Kidney tubule cell (primary cell): Measurements from ENCODE around the gene FGF14.
A peak's percentile ranks its signal among the peaks of the same experiment; 100 is the strongest.
"Not testable (repeated sequence)": the region's sequence is repeated elsewhere in the genome, so short reads cannot be mapped to it uniquely, and the experiment has no call there.

Experiments
- DNase-seq: peaks from one replicate; pipeline ENCODE4 v3.0.0-alpha.2; 2018; ENCODE audit warnings: low spot score

The FGF14 gene

GRCh38 chr13:102195566-102196462 lies 206.0 kb downstream of the FGF14 start:
- DNase-seq = no peak

- no peak for DNase-seq
Measured at GRCh38 chr13:102192858-102193257, 209.0 kb downstream of the FGF14 start.

DNA sequence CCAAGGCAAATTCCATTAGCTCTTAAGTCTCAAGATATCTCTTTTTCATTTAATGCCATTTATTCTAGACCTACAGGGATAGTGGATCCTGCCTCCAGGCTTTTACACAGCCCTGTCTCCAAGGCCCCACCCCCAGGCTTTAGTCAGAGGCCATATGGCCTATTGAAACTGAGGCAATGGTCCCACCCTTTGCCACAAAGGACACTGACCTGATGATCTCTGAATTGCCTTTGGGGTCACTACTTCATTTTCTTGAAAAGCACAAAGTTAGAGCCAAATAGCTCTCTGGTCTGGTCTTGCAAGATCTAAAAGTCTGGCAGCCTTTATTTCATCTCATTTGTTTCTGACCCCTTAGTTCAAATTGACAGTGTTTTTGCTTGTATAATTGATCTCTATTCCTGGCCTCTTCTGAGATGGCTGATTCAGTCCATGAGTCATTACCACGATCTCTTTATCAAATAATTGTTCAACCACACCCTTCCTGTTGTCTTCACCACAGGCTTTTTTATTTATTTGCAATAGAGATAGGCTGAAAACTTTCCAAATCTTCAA lies 209.8 kb downstream of the FGF14 start:
- peak; percentile 39 for DNase-seq

DNA sequence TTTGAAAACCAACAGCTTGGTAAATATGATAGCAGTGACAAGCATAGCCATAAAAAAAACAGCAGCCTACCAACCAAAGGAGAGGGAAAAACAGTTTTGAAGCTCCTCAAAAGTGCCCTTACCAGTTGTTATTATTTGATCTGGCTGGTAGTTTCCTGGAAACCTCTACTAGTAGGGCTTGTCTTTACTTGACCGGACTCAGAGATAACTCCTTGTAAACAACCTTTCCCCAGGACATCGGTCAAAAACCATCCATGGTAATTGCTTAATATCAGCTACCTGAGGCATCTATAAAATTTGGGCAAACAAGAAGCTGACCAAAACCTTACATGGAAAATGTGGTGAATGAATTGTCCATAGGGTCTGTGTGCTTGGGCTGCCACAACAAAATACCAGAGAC lies 210.9 kb downstream of the FGF14 start:
- DNase-seq = no peak

DNA sequence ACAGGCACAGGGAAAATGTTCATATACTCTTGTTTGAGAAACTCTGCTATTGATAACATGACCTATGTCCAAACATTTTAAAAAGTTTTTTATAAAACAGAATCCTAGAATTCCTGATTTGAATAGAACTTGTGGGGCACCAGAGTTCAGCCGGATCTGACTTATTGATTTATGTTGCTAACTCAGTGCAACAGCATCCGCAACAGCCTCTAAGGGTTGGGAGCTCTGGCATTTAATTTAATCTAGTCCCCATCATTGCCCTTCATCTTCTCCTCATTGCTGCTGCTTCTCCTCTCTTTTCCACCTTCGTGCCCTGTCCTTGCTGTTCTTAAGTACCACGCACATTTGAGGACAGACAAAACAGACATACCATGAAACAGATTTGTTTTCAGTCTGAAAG lies 214.5 kb downstream of the FGF14 start:
- no peak for DNase-seq

GRCh38 chr13:102185375-102185984 lies 216.4 kb downstream of the FGF14 start:
- DNase-seq = no peak

GRCh38 chr13:102183509-102184182 lies 218.2 kb downstream of the FGF14 start:
- DNase-seq = peak; percentile 8

DNA sequence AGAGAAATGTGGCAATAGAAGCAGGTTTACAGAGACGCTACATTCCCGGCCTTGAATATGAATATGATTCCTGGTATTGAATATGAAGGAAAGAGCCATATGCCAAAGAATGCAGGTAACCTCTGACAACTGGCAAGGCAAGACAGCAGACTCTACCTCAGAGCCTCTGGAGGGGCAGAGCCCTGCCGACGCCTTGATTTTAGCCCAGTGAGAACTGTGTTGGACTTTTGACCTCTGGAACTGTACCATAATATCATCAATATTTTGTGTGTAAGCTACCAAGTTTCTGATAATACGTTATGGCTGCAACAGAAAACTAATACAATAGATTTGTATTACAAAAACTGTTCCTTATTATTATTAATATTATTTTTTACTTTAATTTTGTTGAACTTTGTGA lies 219.7 kb downstream of the FGF14 start:
- no peak for DNase-seq

- no peak for DNase-seq
Measured at GRCh38 chr13:102177431-102177830, 224.4 kb downstream of the FGF14 start.

DNA sequence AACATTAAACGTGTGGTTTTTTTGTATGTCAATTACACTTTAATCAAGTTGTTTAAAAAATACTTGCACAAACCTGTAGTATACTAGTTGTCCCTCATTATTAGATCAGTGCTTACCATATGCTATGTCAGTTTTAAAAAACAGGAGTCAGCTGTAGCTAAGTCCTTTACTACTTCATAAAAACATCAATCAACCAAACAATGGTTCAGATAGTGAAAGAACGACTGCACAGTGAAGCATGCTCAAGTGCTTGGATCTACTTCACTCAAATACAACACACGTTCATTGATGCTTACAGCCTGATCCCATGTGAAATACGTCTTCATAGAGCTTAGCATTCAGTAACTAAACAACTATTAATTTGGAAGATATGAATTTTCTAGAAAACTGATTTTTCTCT lies 225.0 kb downstream of the FGF14 start:
- no peak for DNase-seq

DNA sequence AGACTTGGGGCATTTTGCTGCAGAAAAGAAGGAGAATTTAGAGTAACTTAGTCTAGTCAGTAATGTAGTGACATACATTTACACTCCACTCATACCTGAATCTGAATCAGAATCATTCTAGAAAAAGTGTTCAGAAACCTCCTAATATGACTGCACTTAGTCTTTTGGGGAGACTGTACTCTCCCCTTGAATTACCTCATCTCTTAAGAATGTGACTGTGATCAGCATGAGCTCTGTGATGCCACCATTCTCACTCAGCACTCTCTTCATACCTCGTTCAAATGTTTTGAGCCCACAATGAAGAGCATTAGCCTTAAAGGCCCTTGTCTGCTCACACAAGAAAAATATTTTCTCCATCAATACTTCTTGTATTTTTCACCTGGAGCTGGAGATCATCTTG lies 229.4 kb downstream of the FGF14 start:
- DNase-seq = no peak

GRCh38 chr13:102170305-102170704 lies 231.5 kb downstream of the FGF14 start:
- DNase-seq = no peak

DNA sequence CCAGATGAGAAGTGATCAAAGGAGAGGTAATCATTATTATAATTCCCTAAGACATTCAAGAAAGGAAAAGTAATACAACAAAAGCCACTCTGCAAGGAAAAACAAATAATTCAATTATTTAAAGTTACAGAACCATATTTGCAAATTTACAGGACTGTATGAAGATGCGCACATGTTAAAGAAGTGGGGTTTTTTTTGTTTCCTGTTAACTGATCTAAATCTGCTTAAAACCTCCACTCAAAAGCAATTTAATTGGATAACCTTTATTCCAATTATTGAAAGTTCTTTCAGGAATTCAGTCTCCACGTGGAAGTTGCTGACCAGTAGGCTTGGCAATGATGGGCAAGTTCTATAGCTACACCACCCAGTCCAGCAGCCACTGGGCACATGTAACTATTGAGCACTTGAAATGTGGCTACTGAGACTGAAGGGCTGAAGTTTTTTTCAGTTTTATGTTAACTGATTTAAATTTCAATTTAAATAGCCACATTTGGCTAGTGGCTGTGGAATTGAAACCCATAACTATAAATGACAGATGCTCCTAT lies 232.3 kb downstream of the FGF14 start:
- no peak for DNase-seq

DNA sequence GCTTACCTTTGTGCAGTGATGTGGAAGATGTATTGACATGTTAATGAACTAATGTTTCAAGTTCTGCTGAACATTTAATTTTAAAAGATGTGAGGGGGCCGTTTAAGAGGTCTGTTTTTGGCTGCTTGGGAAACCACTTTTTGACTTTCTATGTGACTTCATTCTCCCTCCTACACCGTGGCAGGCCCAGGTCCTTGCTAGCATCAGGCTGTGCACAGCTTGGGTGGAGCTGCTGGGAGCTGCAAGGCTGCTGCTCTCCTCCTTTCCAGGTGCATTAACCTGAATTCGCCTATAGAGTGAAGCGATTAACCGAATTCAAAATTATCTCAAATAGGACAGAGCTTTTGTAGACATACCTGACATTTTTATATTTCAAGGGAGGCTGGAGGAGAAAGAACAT lies 249.1 kb downstream of the FGF14 start:
- DNase-seq = no peak

DNA sequence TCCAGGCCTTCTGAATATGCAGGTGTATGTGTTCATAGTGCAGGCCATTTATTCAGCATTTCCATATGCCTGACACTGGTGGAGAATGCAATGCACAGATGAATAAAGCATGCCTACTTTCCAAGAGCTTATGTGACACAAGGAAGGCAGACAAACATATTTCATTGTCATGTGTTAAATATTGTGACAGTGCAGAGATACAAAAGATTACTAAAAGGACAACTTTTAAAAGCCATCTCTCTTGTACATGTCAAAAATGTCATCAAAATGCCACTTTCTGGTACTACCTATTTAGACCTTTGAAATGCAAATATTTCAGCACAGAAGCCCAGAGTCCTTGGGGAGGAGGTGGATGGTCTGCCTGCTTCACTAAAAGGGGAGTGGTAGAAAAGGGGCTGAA lies 254.5 kb downstream of the FGF14 start:
- DNase-seq = no peak

DNA sequence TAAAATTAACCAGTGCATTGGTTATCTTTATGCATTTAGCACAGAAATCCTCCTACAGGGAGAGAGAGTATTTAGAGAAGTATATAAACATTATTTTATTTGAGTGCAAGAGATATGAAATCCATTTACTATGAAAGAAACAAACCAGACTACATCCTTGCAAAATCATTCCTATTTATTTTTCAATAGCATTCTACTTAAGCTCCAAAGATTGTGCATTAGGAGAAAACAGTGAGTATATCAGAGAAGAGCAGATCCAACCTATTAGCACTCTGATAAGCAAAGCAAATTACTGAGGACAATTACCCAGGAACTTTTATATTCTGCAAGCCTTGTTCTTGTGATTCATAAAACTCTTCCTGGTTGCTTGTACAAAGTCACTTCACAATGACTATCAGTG lies 256.1 kb downstream of the FGF14 start:
- DNase-seq = no peak

DNA sequence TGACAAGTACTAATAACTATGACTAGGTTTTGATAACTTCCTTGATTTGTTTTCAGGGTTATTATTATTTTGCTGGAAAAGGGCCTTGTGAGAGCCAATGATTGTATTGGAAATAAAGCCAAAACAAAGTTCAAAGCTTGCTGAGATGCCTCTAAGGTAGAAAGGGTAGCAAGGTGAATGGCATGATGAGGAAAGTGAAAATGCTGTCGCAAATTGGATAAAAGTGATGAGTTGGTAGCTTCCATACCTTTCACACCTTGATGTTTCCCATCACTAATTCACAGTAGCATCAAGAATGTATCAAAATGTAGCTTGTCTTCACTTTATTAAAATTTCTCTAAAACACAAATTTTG lies 259.4 kb downstream of the FGF14 start:
- DNase-seq = no peak

DNA sequence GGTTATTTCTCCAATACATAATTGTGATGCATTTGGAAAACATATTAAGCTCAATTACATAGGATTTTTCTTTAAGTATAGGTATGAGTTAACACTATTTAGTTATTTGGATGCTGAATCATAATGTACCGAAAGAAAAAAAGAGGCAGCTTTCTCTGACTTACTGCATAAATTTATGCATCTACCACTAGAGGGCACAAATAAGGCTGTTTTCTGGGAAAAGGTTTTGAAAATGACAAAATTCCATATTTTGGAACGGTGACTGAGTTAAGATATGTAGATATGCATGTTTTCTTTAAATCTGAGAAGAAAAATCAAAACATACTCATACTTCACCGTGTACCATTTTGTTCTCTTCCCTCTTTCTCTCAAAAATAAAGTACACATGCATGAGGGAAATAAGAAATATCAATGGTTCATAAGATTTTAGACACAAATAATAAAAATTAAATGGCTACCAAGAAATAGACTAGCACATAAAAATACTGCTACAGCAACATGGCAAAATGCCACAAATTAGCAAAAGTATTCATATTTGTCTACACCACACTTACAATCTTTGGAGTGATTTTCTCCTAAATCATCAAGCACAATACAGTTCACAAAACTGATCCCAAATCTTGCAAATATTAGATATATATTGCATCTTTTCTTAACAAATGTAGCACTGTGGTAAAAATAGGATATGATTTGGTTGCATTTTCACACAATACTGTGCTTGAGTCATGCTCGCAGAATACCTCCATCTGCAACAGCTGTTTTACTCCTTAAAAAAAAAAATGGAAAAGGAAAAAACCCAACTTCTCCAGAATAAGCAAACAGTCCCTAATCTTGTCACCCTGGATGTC lies 260.0 kb downstream of the FGF14 start:
- peak; percentile 27 for DNase-seq

DNA sequence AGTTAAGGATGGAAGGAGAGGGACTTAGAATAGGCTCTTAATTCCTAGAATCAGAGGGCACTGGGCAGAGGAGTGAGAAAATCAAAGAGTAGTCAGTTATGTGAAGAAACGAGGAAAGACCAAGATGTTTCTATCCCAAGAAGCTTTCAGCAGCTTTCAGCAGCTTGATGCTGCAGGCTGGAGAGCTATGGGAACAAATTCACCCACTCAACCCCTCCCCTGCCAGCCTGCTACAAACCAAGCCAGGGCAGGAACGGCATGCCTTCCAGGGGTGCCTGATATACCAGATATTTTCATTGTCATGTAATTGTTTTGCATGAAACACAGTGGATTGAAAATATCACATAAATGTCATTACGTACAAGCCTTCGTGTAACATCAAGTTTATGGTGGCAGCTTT lies 262.2 kb downstream of the FGF14 start:
- DNase-seq = no peak

GRCh38 chr13:102138635-102139190 lies 263.1 kb downstream of the FGF14 start:
- no peak for DNase-seq

GRCh38 chr13:102137904-102138303 lies 263.9 kb downstream of the FGF14 start:
- not testable (repeated sequence) for DNase-seq
